Measurements from ENCODE around the gene JADE2. TPM values are rescaled to one million over a fixed set of nuclear protein-coding genes. Genes with fewer than 3 reads are reported as not detected.

JADE2 gene
- total RNA-seq, 1 donor from 2014 or later, result 13.5 TPM

DNA sequence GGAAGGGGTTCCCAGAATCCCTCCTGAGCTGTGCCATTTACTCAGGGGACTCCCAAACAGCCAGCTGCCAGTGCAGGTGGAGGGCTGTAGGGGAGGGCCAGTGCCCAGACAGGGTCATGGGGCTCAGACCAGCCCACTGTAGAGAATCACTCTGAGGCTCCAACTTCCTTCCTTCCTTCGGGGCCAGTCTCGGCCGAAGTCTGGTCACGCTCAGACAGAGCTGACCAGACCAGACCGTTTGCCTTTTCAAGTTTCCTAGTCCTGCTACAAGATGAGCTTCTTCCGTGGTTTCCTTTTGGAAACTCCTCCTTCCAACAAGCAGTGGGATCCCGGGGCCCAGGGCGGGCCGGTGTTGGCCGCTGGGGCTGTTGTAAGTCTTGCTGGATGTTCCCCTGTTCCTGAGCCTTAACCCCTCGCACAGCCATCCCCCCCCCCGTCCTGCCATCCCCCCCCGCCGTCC is 54.6 kb downstream of the JADE2 start:
- TF ChIP-seq, protein P1, sequence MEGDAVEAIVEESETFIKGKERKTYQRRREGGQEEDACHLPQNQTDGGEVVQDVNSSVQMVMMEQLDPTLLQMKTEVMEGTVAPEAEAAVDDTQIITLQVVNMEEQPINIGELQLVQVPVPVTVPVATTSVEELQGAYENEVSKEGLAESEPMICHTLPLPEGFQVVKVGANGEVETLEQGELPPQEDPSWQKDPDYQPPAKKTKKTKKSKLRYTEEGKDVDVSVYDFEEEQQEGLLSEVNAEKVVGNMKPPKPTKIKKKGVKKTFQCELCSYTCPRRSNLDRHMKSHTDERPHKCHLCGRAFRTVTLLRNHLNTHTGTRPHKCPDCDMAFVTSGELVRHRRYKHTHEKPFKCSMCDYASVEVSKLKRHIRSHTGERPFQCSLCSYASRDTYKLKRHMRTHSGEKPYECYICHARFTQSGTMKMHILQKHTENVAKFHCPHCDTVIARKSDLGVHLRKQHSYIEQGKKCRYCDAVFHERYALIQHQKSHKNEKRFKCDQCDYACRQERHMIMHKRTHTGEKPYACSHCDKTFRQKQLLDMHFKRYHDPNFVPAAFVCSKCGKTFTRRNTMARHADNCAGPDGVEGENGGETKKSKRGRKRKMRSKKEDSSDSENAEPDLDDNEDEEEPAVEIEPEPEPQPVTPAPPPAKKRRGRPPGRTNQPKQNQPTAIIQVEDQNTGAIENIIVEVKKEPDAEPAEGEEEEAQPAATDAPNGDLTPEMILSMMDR (IDR thresholded peaks at IDR 0.05; ENCODE audit: insufficient read depth, low read length, poor library complexity, severe bottlenecking), result no peak
- no peak for DNase-seq (ENCODE audit: low read depth)
- peaks cover 3% of the 10 kb centered on the region for H3K36me3 ChIP-seq (ENCODE audit: control insufficient read depth, insufficient read depth, low read length)
- H3K4me3 ChIP-seq (ENCODE audit: low read depth, low read length), result no peak overlapping the region
- no peaks in the 10 kb centered on the region for H3K27me3 ChIP-seq (ENCODE audit: control insufficient read depth, insufficient read depth, low read length)

DNA sequence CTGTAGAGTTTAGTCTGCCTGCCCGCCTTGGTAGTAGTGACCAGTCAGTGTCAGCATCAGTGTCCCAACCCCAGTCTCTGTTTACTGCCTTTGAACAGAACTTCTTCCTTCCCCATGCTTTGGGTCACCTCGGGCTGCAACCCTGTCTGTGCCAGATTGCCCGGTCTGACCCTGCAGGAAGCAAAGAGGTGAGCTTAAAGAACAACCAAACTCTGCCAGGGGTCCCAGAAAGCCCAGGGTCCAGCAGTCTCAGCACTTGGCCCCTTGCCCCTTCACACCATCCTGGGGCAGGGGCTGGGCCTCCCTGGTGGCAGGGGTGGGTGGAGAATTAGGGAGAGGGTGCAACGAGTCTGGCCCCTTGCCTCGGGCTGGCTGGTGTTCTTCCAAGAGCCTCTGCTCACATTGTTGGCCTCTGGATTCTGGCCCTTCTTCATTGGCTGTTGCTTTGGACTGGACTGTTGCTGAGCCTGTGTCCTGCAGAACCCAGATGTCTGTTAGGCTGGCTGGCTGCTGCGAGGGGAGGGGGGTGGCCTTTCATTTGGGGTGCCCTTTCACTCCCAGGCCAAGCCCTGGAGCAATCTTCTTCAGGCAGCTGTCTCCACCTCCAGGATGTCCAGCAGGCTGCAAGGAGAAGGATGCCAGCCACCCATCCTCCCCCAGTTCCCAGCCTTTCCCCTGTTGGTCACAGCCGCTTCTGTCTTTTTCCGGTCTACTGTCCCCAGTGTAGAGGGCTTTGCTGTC is 55.9 kb downstream of the JADE2 start:
- DNase-seq (ENCODE audit: low read depth), result no peak
- Histone ChIP-seq H3K4me3 (ENCODE audit: low read depth, low read length) (no peak overlapping the region), H3K36me3 (ENCODE audit: control insufficient read depth, insufficient read depth, low read length) (peaks cover 1% of the 10 kb centered on the region), H3K27me3 (ENCODE audit: control insufficient read depth, insufficient read depth, low read length) (no peaks in the 10 kb centered on the region)
- TF ChIP-seq, protein P1 (IDR thresholded peaks at IDR 0.05; ENCODE audit: insufficient read depth, low read length, poor library complexity, severe bottlenecking), result no peak

GRCh38 chr5:134582281-134582680 is 56.8 kb downstream of the JADE2 start:
- DNase-seq (ENCODE audit: low read depth), result no peak
- Histone ChIP-seq H3K36me3 (ENCODE audit: control insufficient read depth, insufficient read depth, low read length) (peaks cover 1% of the 10 kb centered on the region), H3K4me3 (ENCODE audit: low read depth, low read length) (no peak overlapping the region), H3K27me3 (ENCODE audit: control insufficient read depth, insufficient read depth, low read length) (no peaks in the 10 kb centered on the region)
- TF ChIP-seq, protein P1 (IDR thresholded peaks at IDR 0.05; ENCODE audit: insufficient read depth, low read length, poor library complexity, severe bottlenecking), result no peak

GRCh38 chr5:134582941-134583340 is 57.5 kb downstream of the JADE2 start:
- DNase-seq (ENCODE audit: low read depth), result no peak
- no peak overlapping the region for H3K4me3 ChIP-seq (ENCODE audit: low read depth, low read length)
- TF ChIP-seq, protein P1 (IDR thresholded peaks at IDR 0.05; ENCODE audit: insufficient read depth, low read length, poor library complexity, severe bottlenecking), result no peak
- no peaks in the 10 kb centered on the region for H3K27me3 ChIP-seq (ENCODE audit: control insufficient read depth, insufficient read depth, low read length)
- peaks cover 1% of the 10 kb centered on the region for H3K36me3 ChIP-seq (ENCODE audit: control insufficient read depth, insufficient read depth, low read length)

DNA sequence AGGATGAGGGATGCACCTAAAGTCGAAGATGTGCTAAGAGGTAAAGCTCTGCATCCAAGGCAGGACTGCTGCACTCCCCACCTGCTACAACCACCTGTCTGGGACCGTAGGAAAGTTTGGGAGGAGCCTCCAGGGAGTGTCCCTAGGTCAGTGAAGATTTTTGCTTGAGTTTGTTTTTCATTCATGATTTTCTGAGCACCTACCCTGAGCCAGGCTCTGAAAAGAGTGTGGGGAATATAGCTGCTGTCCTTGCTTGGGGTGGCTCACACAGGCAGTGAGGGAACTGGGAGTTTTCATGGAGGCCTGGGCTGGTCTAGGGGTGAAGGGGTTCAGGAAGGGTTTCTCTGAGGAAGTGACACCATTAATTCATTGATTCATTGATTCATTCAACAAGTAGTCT is 58.3 kb downstream of the JADE2 start:
- Histone ChIP-seq H3K36me3 (ENCODE audit: control insufficient read depth, insufficient read depth, low read length) (peaks cover 1% of the 10 kb centered on the region), H3K4me3 (ENCODE audit: low read depth, low read length) (no peak overlapping the region), H3K27me3 (ENCODE audit: control insufficient read depth, insufficient read depth, low read length) (no peaks in the 10 kb centered on the region)
- no peak for DNase-seq (ENCODE audit: low read depth)
- TF ChIP-seq, protein P1 (IDR thresholded peaks at IDR 0.05; ENCODE audit: insufficient read depth, low read length, poor library complexity, severe bottlenecking), result no peak

DNA sequence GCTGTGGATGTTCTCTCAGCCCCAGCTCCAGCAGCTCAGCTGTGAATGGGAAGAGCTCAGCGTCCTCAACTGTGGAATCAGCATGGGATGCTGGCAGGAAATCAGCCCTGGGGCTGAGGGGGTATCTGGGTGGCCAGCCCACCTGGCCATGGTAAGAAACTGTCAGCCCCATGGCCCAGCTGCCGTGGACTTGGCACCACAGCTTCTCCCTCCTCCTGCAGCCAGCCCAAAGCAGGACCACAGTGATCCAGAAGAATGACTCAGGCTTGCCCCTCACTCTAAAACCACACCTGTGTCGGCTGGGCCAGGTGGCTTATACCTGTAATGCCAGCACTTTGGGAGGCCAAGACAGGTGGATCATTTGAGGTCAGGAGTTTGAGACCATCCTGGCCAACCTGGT is 59.2 kb downstream of the JADE2 start:
- no peak for DNase-seq (ENCODE audit: low read depth)
- H3K27me3 ChIP-seq (ENCODE audit: control insufficient read depth, insufficient read depth, low read length), result no peaks in the 10 kb centered on the region

More for the DNA sequence above, 59.2 kb downstream of the JADE2 start:
- TF ChIP-seq, protein P1 (IDR thresholded peaks at IDR 0.05; ENCODE audit: insufficient read depth, low read length, poor library complexity, severe bottlenecking), result no peak
- no peak overlapping the region for H3K4me3 ChIP-seq (ENCODE audit: low read depth, low read length)
- peaks cover 1% of the 10 kb centered on the region for H3K36me3 ChIP-seq (ENCODE audit: control insufficient read depth, insufficient read depth, low read length)

Measured in kidney epithelial cell (primary cell).